Suppressor macrophage (primary cell): ENCODE results near the gene MYOZ2.
A peak's percentile ranks its signal among the peaks of the same experiment; 100 is the strongest.
"Not testable (repeated sequence)": the region's sequence is repeated elsewhere in the genome, so short reads cannot be mapped to it uniquely, and the experiment has no call there.

Experiments used
- DNase-seq, 4 experiments: peaks; one replicate each; pipeline ENCODE4 v3.0.0-alpha.2; 2020 to 2022

The MYOZ2 gene

DNA sequence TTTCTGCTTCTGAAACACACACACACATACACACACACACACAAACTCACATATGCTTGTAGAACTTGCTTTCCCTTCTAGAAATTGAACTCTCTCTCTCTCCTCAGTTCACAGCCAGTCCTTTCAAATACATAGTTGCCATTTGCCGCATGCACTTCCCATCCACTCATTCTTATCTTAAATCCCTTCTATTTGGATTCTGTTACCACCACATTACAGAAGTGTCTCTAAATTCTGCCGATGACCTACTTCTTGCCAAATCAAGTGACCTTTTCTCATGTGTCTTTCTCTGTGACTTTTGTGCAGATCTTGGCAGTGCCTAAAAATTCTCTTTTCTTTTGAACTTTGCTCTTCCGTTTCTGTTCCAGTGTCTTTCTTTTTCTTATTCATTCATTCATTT, 7.5 kb upstream of the MYOZ2 start:
- peak in 3 of 4 experiments; percentile 16 to 58 (median 36) for DNase-seq

DNA sequence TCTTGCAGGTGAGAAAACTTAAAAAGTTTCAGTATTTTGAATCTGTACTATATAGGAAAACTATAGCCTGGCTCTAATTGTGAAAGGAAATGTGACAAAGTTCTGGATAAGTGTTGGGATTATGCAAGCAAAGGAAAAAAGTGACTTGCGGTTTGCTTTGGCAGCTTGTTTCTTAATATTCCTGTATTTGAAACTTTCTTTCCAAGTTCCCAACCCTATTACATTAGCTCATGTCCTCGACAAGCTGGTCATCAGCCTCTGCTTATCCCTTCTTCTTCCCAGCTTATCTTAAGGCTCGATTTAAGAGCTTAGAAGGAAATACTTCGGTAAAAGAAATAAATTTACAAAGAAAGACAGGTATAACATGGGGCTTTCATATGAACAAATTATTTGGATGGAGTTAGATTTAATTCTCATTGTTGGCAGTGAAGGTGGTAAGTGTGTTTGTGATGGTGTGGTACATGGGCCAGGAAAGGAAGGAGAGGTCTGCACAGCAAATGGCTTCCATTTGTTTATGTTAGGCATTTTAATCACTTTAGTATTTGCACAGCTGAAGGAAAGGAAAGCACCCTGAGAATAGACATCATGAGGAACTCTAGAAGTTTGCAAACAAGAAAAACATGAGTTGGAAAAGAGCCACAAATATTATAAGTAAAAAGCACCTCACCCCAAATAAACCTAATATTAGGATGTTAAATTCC, 5.1 kb upstream of the MYOZ2 start:
- DNase-seq: no peak

DNA sequence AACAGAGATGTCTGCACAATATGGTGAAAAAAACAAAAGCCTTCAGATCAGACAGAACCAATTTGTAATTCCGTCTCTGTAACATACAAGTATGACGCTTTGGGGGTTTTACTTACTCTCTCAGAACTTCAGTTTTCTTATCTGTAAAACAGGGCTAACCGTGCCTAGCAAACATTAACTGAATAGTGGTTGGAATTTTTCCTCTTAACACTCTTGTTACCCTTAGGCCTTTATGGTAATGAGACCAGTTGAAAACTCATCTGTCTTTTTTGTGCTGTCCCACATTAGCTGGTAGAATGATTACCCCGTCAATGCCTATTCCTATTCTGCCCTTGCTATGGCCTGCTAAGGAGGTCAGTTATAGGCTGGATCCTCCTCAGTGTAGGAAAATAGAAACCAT, 4.5 kb upstream of the MYOZ2 start:
- DNase-seq: no peak

DNA sequence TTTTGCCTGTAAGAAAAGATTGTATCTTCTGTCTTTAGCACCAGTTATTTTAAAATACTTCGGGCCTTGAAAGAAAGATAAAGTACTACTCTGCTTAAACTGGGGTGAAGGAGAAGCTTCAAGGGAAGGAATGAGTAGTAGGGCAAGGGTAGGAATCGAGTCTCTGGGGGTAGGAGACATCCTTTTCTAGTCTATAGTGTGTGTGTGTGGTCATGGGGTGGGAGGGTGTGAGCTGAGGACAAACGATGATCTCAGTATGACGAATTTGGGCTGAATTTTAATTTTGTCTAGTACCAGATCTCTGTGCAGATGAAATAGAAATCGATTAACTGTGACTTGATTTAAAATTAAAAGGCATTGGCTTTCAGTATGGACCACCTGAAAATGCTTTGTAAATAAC, 3.3 kb upstream of the MYOZ2 start:
- DNase-seq: no peak

DNA sequence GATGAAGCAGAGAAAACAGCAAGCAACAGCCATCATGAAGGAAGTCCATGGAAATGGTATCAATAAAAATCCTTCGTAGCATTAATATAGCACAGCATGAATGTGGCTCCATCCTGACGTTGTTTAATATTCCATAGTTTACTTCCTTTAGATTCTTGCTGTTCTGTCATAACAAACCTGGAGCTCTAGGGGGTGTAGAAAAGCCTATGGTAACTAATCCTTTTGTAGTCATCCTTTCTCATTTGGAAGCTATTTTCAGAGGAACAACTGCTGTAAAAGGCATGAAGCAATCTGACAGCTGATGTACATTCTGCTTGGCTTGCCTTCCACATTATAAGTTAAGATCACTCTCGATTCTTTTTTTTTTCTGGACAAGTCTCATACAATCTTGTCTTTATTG, 914 bp downstream of the MYOZ2 start:
- no peak for DNase-seq

DNA sequence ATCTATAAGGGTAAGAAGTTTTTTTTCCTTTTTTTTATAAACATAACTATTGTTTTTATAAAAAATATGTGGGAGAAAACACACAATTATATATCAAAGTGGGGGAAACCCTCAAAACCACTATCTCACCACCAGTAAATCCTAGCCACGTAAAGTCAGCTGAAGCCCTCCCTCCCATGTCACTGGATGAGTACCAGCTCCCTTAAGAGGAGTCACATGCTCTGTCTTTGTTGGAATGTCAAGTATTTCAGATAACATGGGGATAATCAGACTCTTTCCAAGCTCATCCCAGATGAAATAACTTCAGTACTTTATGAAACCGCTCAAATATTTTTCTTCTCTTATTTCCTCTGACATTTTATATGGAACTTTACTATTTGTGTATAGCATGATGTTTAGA, 2.4 kb downstream of the MYOZ2 start:
- DNase-seq: no peak

DNA sequence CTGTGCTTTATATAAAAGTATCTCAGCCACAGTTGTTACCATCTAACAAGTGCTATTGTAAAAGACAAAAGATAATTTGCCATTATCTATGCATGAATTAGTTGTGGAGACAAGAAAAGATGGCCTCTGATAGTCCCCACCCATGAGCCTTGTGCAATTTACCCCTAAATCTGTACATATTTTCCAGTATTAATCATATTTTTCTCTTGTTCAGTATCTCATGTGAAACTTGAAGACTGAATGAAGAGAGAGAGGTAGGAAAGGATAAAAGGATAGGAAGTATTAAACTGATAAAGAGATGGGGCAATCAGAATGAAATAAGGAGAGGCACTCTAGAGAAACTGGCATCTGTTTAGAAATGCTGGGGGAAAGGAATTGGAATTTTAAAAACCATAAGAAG, 3.7 kb downstream of the MYOZ2 start:
- DNase-seq: no peak

DNA sequence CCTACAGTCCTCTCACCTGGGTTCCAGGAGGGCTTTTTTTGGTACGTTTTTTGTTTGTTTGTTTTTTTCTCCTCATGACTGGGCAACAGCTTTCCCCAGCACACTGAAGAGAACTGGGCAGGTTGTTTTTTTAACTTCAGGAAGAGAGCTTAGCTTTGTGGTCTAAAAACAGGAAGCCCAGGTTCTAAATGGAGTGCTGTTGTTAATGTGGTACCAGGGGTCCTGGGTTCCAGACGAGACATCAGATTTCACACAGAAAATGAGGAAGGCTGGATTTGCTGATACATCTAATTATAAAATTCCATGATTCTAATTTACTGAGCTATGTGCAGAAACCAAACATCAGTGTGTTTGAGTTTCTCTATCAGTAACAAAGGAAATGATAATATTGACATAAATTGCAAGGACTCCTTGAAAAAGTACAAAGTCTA, 4.2 kb downstream of the MYOZ2 start:
- peak in 3 of 4 experiments; percentile 20 to 41 (median 25) for DNase-seq

DNA sequence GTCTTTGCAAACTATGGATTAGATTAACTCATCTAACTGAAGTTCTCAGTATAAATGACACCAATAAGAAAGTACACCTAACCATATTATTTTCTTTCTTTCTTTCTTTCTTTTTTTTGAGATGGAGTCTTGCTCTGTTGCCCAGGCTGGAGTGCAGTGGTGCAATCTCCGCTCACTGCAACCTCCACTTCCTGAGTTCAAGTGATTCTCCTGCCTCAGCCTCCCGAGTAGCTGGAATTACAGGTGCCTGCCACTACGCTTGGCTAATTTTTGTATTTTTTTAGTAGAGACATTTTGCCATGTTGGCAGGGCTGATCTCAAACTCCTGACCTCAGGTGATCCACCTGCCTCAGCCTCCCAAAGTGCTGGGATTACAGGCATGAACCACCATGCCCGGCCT, 5.7 kb downstream of the MYOZ2 start:
- DNase-seq: not testable (repeated sequence)

DNA sequence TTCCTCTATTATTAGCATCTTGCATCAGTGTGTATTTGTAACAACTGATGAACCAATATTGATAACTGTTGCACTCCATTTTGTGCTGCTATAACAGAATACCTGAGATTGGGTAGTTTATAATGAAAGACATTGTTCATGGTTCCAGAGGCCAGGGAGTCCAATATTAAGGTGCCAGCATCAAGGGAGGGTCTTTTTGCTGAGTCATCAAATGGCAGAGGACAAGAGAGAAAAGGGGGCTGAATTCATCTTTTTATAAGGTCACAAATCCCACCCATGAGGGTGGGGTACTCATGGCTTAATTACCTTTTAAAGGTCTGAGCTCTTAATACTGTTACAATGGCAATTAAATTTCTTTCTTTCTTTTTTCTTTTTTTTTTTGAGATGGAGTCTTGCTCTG, 7.2 kb downstream of the MYOZ2 start:
- no peak for DNase-seq

DNA sequence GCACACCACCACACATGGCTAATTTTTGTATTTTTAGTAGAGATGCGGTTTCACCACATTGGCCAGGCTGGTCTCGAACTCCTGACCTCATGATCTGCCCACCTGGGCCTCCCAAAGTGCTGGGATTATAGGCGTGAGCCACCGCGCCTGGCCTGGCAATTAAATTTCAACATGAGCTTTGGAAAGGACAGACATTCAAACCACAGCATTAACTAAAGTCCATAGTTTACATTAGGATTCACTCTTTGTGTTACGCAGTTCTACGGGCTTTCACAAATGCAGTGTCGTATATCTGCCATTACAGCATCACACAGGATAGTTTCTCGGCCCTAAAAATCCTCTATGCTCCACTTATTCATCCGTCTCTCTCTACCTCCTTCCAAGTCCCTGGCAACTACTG, 7.7 kb downstream of the MYOZ2 start:
- not testable (repeated sequence) for DNase-seq

DNA sequence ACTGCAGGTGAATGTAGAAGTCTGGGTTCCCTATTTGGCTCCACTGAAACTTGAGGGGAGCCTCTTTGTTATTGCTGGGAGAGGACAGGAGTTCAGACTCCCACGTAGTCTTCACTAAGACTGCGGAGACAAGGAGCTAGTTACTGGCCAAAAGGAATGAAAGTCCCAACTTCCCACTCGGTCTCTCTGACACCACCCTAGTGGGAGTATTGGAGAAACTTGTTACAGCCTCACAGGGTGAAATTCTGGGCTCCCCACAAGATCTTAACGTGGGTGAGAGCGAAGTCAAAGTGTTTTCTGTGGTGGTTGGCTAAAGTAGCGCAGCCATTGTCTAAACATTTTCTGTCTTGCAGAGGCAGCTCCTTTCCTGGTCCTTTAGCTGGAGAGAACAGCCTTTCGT, 13.5 kb downstream of the MYOZ2 start:
- DNase-seq: no peak

DNA sequence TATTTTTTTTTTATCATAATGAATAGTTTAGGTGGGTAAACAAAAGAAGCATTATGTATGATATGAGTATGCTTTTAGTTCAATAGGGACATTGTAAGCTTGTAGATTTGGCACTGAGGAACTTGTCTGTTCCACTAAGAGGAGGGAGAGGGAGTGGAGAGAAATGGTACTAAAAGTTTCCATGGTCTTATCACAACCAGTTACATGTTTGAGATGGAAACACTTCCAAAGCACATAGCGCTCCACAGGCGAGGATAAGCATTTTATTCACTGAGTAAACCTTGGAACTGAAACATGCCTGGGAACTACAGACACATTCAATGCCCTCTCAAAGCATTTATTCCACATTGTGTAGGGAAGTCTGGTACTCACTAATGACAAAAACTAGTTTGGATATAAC, 15.5 kb downstream of the MYOZ2 start:
- no peak for DNase-seq

DNA sequence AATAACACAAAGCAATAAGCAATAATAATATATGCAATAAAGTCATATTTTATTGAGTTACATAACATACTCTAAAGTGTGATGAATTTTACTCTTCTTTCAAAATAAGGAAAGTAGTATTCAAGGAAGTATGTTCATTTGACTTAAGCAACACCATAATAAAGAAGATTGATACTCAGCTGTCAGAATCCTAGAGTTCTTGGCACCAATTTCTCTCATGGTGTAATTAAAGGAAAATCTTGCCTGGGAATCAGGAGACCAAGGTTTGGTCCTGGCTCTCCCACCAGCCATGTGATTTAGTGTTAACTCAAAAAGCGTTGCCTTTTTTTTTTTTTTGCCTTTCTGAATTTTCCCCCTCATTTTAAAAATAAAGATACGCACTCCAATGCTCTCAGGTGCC, 17.1 kb downstream of the MYOZ2 start:
- DNase-seq: no peak

DNA sequence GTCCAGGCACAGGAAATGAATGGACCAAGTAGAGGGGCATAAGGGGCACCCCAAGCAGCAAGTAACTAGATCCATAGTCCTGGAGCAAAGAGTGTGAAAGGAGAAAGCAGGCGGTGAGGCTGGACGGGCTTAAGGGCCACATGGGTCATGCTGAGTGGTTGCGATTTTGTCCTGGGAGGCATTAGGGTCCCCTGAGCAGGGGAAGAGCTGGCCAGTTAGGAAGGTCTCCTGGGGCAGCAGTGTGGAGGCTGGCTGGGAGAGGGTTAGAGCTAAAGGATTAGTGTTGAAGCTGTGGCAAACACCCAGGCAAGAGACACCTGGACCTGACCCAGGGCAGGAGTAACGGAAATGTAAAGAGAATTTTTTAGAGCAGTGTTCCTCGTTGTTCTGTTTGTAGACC, 26.5 kb downstream of the MYOZ2 start:
- DNase-seq: no peak

DNA sequence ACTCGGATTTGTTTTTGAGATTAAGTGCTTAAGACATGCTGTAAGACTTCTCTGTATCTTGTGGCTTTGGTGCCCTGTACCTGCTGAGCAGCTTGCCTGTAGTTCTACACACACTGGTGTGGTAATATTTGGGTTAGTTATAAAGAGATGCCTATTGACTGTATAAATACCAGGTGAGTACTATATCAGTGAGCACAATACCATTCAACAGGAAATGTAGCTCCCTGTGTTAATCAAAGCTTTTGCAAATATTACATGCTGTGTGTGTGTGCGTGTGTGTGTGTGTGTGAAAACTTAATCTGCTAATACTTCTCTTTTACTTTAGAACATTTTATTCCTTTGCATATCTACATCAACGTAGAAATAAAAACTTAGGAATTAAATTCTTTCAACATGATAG, 30.1 kb downstream of the MYOZ2 start:
- DNase-seq: no peak

DNA sequence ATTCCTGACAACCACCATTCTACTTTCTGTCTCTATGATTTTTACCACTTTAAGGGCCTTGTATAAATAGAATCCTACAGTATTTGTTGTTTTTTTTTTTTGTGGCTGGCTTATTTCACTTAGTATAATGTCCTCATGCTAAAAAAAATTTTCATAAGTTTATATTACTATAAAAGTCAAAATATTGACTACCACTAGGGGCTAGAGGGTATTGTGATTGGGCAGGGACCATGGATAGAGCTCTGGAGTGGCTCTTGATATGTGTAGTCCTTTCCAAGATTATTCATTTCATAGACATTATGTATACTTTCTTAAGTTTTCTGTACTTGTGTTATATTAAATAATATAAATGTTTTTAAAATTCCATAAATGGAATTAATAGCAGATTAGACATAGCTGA, 34.6 kb downstream of the MYOZ2 start:
- no peak for DNase-seq

DNA sequence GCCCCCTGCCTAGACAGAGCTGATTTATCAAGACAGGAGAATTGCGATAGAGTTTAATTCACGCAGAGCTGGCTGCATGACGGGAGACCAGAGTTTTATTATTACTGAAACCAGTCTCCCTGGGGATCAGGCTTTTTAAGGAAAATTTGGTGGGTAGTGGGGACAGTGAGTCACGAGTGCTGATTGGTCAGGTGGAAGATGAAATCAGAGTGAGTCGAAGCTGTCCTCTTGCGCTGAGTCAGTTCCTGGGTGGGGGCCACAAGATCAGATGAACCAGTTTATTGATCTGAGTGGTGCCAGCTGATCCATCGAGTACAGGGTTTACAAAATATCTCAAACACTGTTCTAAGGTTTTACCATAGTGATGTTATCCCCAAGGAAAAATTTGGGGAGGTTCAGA, 36.6 kb downstream of the MYOZ2 start:
- no peak for DNase-seq

DNA sequence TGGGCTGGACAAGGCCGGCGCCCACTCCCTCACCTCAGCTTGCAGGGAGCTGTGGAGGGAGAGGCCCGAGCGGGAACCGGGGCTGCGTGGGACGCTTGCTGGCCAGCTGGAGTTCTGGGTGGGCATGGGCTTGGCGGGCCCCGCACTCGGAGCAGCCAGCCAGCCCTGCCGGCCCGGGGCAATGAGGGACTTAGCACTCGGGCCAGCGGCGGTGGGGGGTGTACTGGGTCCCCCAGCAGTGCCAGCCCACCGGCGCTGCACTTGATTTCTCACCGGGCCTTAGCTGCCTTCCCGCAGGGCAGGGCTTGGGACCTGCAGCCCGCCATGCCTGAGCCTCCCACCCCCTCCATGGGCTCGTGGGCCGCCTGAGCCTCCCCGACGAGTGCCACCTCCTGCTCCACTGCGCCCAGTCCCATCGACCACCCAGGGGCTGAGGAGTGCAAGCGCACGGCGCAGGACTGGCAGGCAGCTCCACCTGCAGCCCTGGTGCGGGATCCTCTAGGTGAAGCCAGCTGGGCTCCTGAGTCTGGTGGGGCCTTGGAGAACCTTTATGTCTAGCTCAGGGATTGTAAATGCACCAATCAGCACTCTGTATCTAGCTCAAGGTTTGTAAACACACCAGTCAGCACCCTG, 38.2 kb downstream of the MYOZ2 start:
- DNase-seq: not testable (repeated sequence)

DNA sequence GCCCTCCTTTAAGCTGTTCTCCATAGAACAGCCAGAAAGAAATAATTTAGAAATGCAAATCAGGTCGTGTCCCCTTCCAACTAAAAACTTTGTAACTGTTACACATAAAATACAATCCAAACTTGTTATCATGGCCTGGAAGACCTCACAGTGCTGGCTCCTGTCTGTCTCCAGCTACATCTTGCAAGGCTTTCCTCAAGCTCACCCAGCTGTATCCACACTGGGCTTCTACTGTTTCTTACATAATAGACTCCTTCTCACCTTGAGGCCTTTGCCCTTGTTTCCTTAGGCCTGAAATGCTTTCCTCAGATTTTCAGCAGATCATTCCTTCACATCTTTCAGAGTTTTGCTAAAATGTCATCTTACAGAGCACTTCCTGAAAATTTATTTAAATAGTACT, 43.4 kb downstream of the MYOZ2 start:
- no peak for DNase-seq

DNA sequence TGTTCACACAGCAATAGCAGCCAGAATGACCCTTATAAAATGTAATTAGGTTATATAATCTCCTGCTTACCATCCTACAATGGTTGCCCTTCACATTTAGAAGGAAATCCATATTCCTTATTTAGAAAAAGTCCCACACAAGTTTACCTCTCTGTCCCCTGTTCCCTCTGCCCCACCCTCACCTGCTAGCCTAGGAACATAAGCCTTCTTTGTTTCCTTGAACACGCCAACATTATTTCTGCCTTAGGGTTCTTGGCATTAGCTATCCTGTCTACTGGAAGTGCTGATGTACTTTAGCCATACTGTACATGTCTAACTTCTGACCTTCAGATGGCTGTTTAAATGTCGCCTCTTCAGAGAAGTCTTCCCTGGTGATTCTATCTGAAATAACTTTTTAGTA, 48.5 kb downstream of the MYOZ2 start:
- no peak for DNase-seq

DNA sequence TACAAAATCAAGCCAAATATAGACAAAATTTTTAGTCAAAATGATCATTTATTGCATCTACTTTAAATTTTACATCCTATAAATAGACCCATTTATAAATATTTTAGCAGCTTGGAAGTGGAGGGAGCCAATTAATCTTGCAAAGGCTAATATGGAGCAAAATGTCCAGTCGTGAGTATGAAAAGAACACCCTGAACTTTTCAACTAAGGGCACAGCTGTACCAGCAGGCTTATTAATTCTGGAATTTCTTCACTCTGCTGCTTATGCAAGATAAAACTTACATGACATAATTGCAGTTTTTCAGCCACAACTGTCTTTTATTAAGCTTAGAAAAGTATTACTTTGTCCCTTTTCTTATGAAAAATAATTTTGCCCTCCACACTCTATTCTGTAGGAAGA, 54.0 kb downstream of the MYOZ2 start:
- DNase-seq: peak in 1 of 4 experiments; percentile 8

DNA sequence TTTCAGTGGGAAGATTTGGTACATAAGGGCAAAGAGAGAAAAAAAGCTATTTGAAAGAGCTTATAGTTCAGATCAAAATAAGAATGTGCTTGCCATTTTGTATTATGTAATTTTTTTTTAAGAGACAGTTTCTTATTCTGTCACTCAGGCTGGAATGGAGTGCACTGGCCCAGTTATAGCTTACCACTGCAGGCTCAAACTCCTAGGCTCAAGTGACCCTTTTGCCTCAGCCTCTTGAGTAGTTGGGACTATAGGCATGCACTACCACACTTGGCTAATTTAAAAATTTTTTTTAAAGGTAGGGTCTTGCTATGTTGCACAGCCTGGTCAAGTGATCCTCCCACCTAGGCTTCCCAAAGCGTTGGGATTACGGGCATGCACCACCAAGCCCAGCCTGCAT, 54.7 kb downstream of the MYOZ2 start:
- no peak for DNase-seq

DNA sequence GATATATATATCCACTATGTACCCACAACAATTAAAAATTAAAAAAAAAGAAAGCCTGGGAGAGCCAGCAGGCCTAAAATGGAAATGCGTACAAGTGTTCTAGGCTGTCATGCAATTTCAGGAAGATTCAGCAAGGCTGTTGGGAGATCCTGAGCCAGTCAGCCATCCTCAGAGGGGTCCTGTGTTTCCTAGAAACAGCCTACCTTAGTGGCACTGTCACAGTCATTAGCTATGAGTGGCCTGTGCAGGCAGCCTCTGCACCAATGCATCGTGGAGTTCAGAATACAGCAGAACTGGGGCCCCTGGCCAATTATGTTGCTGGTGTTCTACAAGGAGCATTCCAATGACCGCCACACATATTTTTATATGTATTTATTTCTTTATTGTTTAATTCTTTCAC, 55.9 kb downstream of the MYOZ2 start:
- DNase-seq: no peak

DNA sequence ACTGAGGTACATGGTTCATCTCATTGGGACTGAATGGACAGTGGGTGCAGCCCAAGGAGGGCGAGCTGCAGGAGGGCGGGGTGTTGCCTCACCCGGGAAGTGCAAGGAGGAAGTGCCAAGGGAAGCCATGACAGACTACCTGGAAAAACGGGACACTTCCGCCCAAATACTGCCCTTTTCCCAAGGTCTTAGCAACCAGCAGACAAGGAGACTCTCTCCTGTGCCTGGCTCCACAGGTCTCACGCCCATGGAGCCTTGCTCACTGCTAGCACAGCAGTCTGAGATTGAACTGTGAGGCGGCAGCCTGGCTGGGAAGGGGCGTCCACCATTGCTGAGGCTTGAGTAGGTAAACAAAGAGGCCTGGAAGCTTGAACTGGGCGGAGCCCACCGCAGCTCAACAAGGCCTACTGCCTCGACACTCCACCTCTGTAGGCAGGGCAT, 62.2 kb downstream of the MYOZ2 start:
- no peak for DNase-seq
